Body of pancreas (tissue), 4 donors: ENCODE measurements around the gene ZNF597.

ENCODE experiments used
- POLR2A ChIP-seq, 3 donors: fragments of 450-650 bp; IDR thresholded peaks; one replicate each; pipeline ENCODE4 v1.6.1; 2016; ENCODE audit warnings: antibody characterized with exemption in 3 of 3, mild to moderate bottlenecking in 2 of 3
- TF ChIP-seq, protein P1 (sequence below), 7 experiments: fragments of 450-650 bp in 4 of 7; fragments of 200-600 bp in 3 of 7; sonication (generic) in 3 of 7; IDR thresholded peaks; one replicate each; pipeline ENCODE4 v1.5.1; 2016 to 2019; ENCODE audit warnings: antibody characterized with exemption in 7 of 7

DNA sequence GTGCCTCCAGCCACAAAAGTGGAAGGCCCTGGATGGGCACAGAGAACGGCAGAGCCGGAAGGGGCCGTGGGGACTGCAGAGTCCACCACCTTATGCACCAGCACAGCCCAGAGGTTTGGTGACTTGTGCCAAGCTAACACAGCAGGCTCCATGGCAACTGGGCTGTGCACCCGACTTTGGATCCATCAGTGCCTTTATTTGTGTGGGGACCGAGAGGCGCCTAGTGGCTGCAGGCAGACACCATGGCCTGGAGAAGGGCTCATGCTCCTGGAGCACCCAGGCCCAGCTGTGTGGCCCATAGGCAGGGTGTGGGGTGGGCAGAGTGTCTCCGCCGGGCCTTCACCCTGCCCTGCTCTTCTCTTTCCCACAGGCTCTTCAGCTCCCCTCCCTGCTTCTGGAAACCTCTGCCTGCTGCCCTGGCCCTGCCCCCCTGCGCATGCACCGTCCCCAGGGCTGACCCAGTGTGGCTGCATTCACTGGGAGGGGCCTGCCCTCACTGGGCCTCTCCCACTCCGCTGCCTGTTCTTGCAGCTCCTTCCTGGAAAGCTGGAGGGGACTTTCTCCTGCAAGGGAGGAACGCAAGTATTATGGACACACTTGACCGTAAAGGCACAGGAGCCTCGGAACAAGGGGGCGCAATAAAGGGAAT is 41.9 kb upstream of the ZNF597 start:
- TF ChIP-seq, protein P1, sequence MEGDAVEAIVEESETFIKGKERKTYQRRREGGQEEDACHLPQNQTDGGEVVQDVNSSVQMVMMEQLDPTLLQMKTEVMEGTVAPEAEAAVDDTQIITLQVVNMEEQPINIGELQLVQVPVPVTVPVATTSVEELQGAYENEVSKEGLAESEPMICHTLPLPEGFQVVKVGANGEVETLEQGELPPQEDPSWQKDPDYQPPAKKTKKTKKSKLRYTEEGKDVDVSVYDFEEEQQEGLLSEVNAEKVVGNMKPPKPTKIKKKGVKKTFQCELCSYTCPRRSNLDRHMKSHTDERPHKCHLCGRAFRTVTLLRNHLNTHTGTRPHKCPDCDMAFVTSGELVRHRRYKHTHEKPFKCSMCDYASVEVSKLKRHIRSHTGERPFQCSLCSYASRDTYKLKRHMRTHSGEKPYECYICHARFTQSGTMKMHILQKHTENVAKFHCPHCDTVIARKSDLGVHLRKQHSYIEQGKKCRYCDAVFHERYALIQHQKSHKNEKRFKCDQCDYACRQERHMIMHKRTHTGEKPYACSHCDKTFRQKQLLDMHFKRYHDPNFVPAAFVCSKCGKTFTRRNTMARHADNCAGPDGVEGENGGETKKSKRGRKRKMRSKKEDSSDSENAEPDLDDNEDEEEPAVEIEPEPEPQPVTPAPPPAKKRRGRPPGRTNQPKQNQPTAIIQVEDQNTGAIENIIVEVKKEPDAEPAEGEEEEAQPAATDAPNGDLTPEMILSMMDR (IDR thresholded peaks at IDR 0.05), result no peak
- no peak for TF ChIP-seq POLR2A (IDR thresholded peaks at IDR 0.05)
